ENCODE results near the gene ANKFN1.

Gene ANKFN1

GRCh38 chr17:56528696-56529095, 375.4 kb downstream of the ANKFN1 start:
- TF ChIP-seq CTCF (IDR thresholded peaks at IDR 0.05; ENCODE audit: low read depth, low read length) = no peak

GRCh38 chr17:56532926-56533325, 379.7 kb downstream of the ANKFN1 start:
- TF ChIP-seq CTCF (IDR thresholded peaks at IDR 0.05; ENCODE audit: low read depth, low read length) = no peak
- no peak overlapping the region for H3K4me3 ChIP-seq (ENCODE audit: low read depth, low read length)

More at GRCh38 chr17:56528696-56529095, 375.4 kb downstream of the ANKFN1 start:
- H3K4me3 ChIP-seq (ENCODE audit: low read depth, low read length) = no peak overlapping the region

- no peak for TF ChIP-seq CTCF (IDR thresholded peaks at IDR 0.05; ENCODE audit: low read depth, low read length)
- no peak overlapping the region for H3K4me3 ChIP-seq (ENCODE audit: low read depth, low read length)
Measured at GRCh38 chr17:56536766-56537165, 383.5 kb downstream of the ANKFN1 start.

GRCh38 chr17:56540836-56541235, 387.6 kb downstream of the ANKFN1 start:
- H3K4me3 ChIP-seq (ENCODE audit: low read depth, low read length) = no peak overlapping the region
- TF ChIP-seq CTCF (IDR thresholded peaks at IDR 0.05; ENCODE audit: low read depth, low read length) = no peak

- no peak for TF ChIP-seq CTCF (IDR thresholded peaks at IDR 0.05; ENCODE audit: low read depth, low read length)
- no peak overlapping the region for H3K4me3 ChIP-seq (ENCODE audit: low read depth, low read length)
Measured at GRCh38 chr17:56543280-56543679, 390.0 kb downstream of the ANKFN1 start.

GRCh38 chr17:56545106-56545505, 391.8 kb downstream of the ANKFN1 start:
- H3K4me3 ChIP-seq (ENCODE audit: low read depth, low read length) = no peak overlapping the region
- TF ChIP-seq CTCF (IDR thresholded peaks at IDR 0.05; ENCODE audit: low read depth, low read length) = no peak

- TF ChIP-seq CTCF (IDR thresholded peaks at IDR 0.05; ENCODE audit: low read depth, low read length) = no peak
- H3K4me3 ChIP-seq (ENCODE audit: low read depth, low read length) = no peak overlapping the region
Measured at GRCh38 chr17:56545930-56546329, 392.7 kb downstream of the ANKFN1 start.

Measured in WI38 (cell line).